A549 treated with ZK216348 at 1 μM for 4 hours (cell line): Measurements from ENCODE around the gene NTRK1. TPM values are rescaled to one million over a fixed set of nuclear protein-coding genes. Genes with fewer than 3 reads are reported as not detected.

ENCODE experiments used
- total RNA-seq: library from RNA; stranded (reverse); fragments of 200-300 nt; extraction: Qiagen RNA extraction; gene quantifications from 5 replicates; pipeline ENCODE4 v1.2.3, GENCODE V29; 2022; ENCODE audit warnings: low read depth

Gene NTRK1
- total RNA-seq: 0.11 to 0.16 TPM (median 0.12 TPM) in 3 of 5 replicates, not detected in the others

GRCh38 chr1:156860628-156861423, at the start of gene NTRK1:
Gene NTRK1 (plus strand): TSS chr1:156860865. CDS start chr1:156860935, 70 bp downstream.

GRCh38 chr1:156816561-156817328, 43.9 kb upstream of the NTRK1 start, which contains the start of gene SH2D2A:
Gene SH2D2A (minus strand): TSS chr1:156816848. CDS start chr1:156816708, 140 bp downstream.

GRCh38 chr1:156858959-156859522, 1.6 kb upstream of the NTRK1 start, which contains the start of gene INSRR:
Gene INSRR (minus strand): TSS chr1:156859117. CDS start chr1:156858621, 496 bp downstream.

GRCh38 chr1:156893048-156893953, 32.6 kb downstream of the NTRK1 start, which contains the start of gene PEAR1:
Gene PEAR1 (plus strand): TSS chr1:156893718. CDS start chr1:156903927, 10,209 bp downstream.

DNA sequence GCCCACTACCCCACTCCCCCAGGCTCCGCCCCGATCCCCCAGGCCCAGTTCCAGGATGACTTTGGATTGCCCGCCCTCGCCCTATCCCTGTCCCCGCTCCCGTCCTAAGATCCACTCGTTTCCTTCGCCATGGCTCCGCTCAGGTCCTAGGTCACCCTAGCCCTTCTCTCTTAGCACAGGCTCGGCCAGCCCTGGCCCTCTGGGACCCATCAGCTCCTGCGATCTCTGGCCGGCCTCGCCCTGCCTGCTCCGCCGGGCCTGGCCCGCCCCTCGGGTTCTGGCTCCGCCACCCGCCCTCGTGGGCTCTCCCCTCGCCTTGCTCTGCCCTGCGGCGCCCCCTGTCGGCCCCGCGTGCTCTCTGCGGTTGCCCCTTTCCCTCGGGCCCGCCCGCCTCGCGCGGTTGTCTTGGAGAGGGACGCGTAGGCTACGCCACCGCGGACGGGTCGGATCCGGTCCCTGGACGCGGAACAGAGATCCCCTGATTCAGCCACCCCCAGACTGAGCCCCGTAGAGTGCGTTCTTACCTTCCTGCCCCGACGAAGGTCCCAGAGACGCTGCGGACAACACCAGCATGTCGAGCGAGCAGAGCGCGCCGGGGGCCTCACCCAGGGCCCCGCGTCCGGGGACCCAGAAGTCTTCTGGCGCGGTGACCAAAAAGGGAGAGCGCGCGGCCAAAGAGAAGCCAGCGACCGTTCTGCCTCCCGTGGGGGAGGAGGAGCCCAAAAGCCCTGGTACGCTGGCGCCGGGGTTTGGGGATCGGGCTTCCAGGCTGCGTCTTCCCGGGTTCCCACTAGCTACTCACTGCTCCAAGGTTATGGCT, 59.8 kb downstream of the NTRK1 start, which contains the start of gene LRRC71:
Gene LRRC71 (plus strand): TSS at position 400 of the 820 bp plus-strand sequence. CDS start 172 bp downstream, at position 572.

Other genes with a start within 250 kb of the NTRK1 start
- 0.11 to 0.43 TPM (median 0.20 TPM) in 3 of 5 replicates, not detected in the others for gene HAPLN2, start 241.4 kb upstream of the NTRK1 start, total RNA-seq
- not detected in 5 replicates for gene BCAN, start 218.7 kb upstream of the NTRK1 start, total RNA-seq
- gene NES, start 183.5 kb upstream of the NTRK1 start, total RNA-seq: 1.2 to 1.3 TPM (median 1.3 TPM) in 5 replicates
- 6.6 to 13.0 TPM (median 9.6 TPM) in 5 replicates for gene CRABP2, start 155.3 kb upstream of the NTRK1 start, total RNA-seq
- 21.6 to 28.4 TPM (median 25.2 TPM) in 5 replicates for gene METTL25B, start 132.4 kb upstream of the NTRK1 start, total RNA-seq
- 40.7 to 50.5 TPM (median 44.5 TPM) in 5 replicates for gene ISG20L2, start 132.1 kb upstream of the NTRK1 start, total RNA-seq
- gene MRPL24, start 119.8 kb upstream of the NTRK1 start, total RNA-seq: 183 to 215 TPM (median 187 TPM) in 5 replicates
- gene HDGF, start 109.2 kb upstream of the NTRK1 start, total RNA-seq: 443 to 477 TPM (median 448 TPM) in 5 replicates
- gene PRCC, start 93.3 kb upstream of the NTRK1 start, total RNA-seq: 63.9 to 85.1 TPM (median 73.8 TPM) in 5 replicates
- gene SH2D2A, start 44.0 kb upstream of the NTRK1 start, total RNA-seq: 3.0 to 5.3 TPM (median 4.0 TPM) in 5 replicates
- not detected in 5 replicates for gene INSRR, start 1.7 kb upstream of the NTRK1 start, total RNA-seq
- gene PEAR1, start 32.9 kb downstream of the NTRK1 start, total RNA-seq: 5.4 to 12.1 TPM (median 9.3 TPM) in 5 replicates
- gene LRRC71, start 59.8 kb downstream of the NTRK1 start, total RNA-seq: 0.12 to 0.24 TPM (median 0.15 TPM) in 5 replicates
- gene ARHGEF11, start 184.9 kb downstream of the NTRK1 start, total RNA-seq: 15.3 to 21.6 TPM (median 18.8 TPM) in 5 replicates
- gene ETV3L, start 238.9 kb downstream of the NTRK1 start, total RNA-seq: not detected in 5 replicates